ENCODE results near the gene APOLD1. TPM values are rescaled to one million over a fixed set of nuclear protein-coding genes. Genes with fewer than 3 reads are reported as not detected.

APOLD1 gene
- total and polyA plus RNA-seq, 2 of the 4 experiments (the other 2 are of a cell fraction): 2.3 to 4.5 TPM

GRCh38 chr12:12745576-12746211 is 39.8 kb upstream of the APOLD1 start:
- Histone ChIP-seq H3K27ac (ENCODE audit: insufficient read depth, low read length) (no peak overlapping the region), H3K9me1 (ENCODE audit: insufficient read depth, low read length) (no peaks in the 10 kb centered on the region; the same call in 1 of the 2 replicates), H2BK15ac (ENCODE audit: low read depth, low read length) (no peak overlapping the region), H2BK20ac (ENCODE audit: low read depth, low read length) (no peak overlapping the region), H3K36me3 (ENCODE audit: control insufficient read depth, insufficient read depth, low read length) (no peaks in the 10 kb centered on the region), H3K56ac (ENCODE audit: extremely low read depth, insufficient read depth, low read length) (no peak overlapping the region), H3K4me2 (ENCODE audit: low read depth, low read length) (no peak overlapping the region), H3K27me3 (ENCODE audit: control insufficient read depth, insufficient read depth, low read length) (no peaks in the 10 kb centered on the region), H3K23ac (ENCODE audit: low read depth, low read length) (no peak overlapping the region), H3K9me3 (ENCODE audit: control insufficient read depth, insufficient read depth, low read length) (no peaks in the 10 kb centered on the region), H4K20me1 (ENCODE audit: insufficient read depth, low read length) (no peaks in the 10 kb centered on the region), H4K8ac (ENCODE audit: low read depth in 2 of 2, low read length in 2 of 2) (no peak overlapping the region), H3K79me1 (ENCODE audit: low read depth in 1 of 2, low read length in 2 of 2) (peaks cover 20 to 45% of the 10 kb centered on the region in 2 experiments), H2AK9ac (replicated peaks; ENCODE audit: low read depth, low read length, poor library complexity) (no peak overlapping the region), H3K4me3 (ENCODE audit: insufficient read depth, low read depth, low read length) (no peak overlapping the region), H3K18ac (ENCODE audit: low read depth, low read length) (no peak overlapping the region), H3K14ac (replicated peaks; ENCODE audit: low read depth, low read length) (no peak overlapping the region), H3K4me1 (ENCODE audit: control insufficient read depth, insufficient read depth, low read length) (peaks cover 6% of the 10 kb centered on the region; the same call in 1 of the 2 replicates), H2BK5ac (ENCODE audit: low read depth, low read length, poor library complexity, severe bottlenecking) (no peak overlapping the region), H4K91ac (ENCODE audit: insufficient read depth, low read depth, low read length) (no peak overlapping the region), H2BK120ac (ENCODE audit: low read depth, low read length) (no peak overlapping the region), H2AFZ (replicated peaks; ENCODE audit: low read length, poor library complexity) (no peak overlapping the region), H4K5ac (ENCODE audit: low read depth, low read length) (no peak overlapping the region), H2AK5ac (ENCODE audit: low read depth, low read length) (no peak overlapping the region), H3K9ac (ENCODE audit: low read depth, low read length) (no peak overlapping the region), H3K4ac (ENCODE audit: low read depth, low read length) (no peak overlapping the region)
- WGBS, 2 experiments (ENCODE audit: extremely low coverage in 2 of 2, insufficient read length in 1 of 2): 80% methylated on average over 1 of the region's 7 CpGs; no CpG with 5 or more reads in 1 of the 2 experiments
- dilution Hi-C loops (cut with HindIII; ENCODE audit: low sequenced_read_pairs, unreplicated experiment): no loop called here
- ATAC-seq (ENCODE audit: low read depth) (no peak), DNase-seq (no peak)
- CTCF ChIA-PET: interaction anchor here (0.9 to 1.2 kb wide), 2 partner anchors 8 to 9 kb away, joined by 3 read pairs; no protein-coding TSS in a partner anchor
- in situ Hi-C loops (cut with MboI; ENCODE audit: low sequenced_read_pairs): no loop called here
- BruUV-seq (replicated peaks): no TSS peak
- POLR2A ChIA-PET (ENCODE audit: unreplicated experiment): no interaction called here
- intact Hi-C loops (cut with micrococcal nuclease): no loop called here
- TF ChIP-seq SMC3 (IDR thresholded peaks at IDR 0.05; ENCODE audit: low read depth, low read length): no peak
- TF ChIP-seq RCOR1 (IDR thresholded peaks at IDR 0.05; ENCODE audit: insufficient replicate concordance, low read length): no peak

All from IMR-90 (cell line).